HG03354 (cell line): ENCODE results near the gene CATSPER4.
A peak's percentile ranks its signal among the peaks of the same experiment; 100 is the strongest.

Experiments
- ATAC-seq: cut with Tn5 transposase; IDR thresholded peaks from one replicate; pipeline ENCODE4 v1.9.1; 2021; ENCODE audit warnings: mild to moderate bottlenecking; ENCODE audit not compliant: unreplicated experiment, poor library complexity, severe bottlenecking

The CATSPER4 gene

DNA sequence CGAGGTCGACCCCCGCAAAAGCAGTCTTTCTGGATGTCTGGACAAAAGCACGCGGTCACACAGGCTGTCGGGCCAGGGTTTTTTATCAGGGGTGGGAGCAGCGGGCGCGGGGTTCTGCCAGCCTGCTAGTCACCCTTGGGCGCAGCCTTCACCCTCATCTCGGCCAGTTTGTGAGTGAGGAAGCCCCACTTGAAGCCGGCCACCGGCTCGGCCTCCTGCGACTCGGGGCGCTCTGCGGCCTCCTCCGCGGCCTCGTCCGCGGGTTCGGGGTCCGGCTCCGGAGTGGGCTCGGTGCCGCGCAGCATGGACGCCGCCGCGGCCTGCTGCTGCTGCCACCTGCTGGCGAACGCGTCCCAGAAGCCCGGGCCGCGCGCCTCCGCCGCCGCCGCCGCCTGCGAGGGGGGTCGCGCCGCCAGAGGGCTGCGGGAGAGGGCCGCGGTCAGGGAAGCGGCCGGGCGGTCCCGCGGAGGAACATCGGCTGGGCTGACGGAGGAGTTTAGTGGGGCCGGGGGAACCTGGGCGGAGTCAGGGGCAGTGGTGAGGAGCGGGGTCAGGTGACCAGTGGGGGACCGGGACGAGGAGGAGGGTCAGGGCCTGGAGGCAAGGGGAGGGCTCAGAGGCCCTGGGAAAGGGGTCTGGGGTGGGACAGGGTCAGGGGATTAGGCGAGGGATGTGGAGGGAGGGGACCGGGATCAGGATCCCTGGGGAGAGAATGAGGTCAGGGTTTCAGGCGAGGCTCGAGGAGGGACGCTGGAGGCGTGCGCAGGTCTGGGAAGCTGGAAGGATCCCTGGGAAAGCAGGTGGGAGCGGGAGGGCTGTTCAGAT, 26.2 kb upstream of the CATSPER4 start:
- no peak for ATAC-seq

DNA sequence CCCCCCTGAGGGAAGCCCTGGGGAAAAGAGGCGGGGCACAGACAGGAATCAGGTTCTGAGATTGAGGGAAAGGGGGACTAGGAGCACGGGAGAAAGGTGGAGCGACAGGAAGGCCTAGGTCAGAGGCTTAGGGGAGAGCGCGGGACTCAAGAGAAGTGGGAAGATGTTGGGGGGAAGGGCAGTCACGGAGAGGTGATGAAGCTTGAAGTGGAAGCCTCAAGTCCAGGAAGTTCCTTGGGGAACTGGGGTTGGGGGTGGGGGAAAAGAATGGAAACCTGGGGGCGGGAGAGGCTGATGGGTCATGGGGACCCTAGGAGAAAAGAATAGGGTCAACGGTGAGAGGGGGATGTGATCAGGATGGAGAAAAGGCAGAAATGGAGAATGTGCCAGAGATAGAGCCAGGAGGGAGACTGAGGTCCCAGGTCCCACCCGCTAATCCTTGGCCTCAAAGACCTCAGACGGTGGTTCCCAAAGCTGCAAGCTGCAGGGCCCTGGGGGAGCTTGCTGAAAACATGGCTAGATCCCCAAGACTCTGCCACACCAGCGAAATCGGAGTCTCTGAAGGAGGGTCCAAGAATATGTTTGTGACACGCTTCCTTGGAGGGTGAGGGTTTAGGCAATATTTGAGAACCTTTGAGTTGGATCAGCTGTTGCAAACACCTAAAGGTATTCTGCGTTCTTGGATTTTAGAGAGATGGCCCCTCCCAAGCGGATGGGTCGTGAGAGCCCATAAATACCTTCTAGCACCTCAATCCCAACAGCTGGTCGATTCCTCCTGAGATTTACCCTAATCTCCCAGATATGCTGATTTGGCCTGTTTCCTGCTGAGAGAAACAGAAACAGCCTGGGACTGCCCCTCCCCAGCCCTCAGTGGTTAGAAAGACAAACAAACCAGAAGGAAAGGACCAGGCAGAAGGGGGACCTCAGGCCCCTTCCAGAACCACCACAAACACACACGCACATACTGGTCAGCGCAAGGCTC, 25.2 kb upstream of the CATSPER4 start:
- ATAC-seq, result no peak

DNA sequence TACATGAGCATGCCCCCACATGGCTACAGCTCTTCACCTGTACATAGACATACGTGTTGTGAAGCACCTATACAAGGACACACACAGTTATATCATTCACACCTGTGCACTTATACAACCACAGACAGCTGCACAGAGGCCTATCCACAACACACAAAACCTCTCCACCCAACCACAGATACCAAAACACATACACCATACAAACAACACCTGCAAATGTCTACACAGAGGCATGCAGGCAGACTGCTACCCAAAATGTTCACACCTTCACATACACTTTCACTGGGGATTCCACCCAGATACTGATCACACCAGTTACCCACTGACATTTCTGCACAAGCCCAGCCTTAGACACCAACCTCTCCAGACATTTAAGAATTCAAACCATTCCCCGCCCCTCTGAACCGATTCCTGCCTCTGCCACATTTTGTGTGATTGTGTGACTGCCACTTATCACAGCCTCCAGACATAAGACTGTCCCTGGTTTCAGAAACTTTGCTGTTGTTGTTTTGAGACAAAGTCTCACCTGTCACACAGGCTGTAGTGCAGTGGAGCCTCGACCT, 23.6 kb upstream of the CATSPER4 start:
- no peak for ATAC-seq

DNA sequence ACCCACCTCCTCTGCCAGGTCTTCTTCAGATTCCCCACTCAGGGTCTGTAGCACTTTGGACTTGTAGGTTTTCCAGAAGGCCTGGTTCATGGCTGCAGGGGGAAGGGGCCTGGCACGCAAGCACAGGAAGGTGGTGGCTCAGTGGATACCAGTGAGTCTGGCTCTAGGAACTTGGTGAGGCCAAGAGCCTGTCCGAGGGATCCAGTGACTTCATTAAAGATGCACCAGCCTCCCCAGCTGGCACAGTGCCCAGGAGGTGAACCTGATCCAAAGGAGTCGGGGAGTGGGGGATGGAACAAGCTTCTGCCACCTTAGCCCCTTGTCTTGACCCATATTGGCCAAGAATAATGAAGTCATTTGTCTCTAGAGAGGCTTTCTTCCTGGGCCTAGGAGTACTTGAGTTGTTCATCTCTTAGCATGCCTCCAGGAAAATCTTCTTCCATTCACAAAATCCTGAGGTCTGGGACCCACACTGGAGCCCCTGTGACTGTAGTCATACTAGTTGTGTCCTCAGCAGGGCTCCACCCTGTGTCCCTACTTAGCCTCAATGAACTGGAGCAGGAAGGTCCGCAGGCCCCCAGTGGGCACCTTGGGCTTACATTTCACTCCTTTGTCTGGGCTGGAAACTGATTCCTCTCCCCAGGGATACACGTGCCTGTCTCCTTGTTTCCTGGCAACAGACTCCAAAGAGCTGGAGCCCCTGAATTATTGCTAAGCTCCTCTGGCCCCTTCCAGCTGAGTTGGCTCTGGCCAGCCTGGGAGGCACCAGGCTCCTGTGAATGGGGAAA, 21.8 kb upstream of the CATSPER4 start, which contains the start of gene C1orf232:
TSS of gene C1orf232 (minus strand) at position 554 of the 788 bp plus-strand sequence. CDS start at position 90, 464 bp downstream.
- no peak for ATAC-seq

DNA sequence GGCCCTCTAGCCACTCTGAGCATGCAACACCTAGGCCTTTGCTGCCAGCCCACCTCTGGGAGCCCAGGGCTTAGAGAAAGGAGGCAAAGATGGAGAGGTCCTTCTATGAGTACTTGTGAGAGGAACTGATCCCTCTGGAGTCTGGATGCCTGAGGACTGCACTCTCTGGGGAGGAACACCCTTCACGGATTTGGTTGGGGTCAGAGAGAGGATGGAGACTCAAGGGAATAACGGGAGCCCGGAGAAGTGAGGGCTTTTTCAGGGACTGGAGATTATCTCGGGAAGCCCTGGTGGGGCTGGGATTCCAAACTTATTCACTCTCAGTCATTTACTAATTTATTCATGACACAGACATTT, 21.2 kb upstream of the CATSPER4 start:
- ATAC-seq, result no peak

DNA sequence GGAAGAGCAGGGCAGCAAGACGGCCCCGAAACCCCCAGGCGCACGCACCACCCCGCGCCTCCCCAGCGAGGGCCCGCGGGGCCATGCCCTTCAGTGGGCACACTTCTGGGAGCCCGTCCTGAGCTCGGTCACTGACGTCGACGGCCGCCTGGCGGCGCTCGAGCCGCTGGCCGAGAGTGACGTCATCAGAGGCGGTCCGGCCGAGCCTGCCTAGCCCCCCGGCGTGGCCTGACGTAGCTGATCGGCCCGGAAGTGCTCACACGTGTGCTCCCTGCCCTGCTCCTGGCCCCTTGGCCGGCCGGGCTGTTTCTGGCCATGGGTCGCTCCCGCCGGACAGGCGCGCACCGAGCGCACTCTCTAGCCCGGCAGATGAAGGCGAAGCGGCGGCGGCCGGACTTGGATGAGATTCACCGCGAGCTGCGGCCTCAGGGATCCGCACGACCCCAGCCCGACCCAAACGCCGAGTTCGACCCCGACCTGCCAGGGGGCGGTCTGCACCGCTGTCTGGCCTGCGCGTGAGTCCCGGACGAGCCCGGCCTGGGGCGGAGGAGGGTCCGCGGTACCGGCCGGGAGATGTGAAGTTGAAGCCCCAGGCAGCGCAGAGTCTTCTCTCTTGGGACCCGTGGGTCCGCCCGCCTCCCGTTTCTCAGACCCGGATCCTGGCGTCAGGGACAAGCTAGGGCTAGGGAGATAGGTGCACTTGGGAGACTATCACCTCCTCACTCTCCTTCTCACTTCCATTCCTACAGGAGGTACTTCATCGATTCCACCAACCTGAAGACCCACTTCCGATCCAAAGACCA, 20.5 kb upstream of the CATSPER4 start, which contains the start of gene ZNF593:
TSS of gene ZNF593 (plus strand) at position 240 of the 803 bp plus-strand sequence. CDS start at position 316, 76 bp downstream.
- peak; percentile 97 for ATAC-seq

DNA sequence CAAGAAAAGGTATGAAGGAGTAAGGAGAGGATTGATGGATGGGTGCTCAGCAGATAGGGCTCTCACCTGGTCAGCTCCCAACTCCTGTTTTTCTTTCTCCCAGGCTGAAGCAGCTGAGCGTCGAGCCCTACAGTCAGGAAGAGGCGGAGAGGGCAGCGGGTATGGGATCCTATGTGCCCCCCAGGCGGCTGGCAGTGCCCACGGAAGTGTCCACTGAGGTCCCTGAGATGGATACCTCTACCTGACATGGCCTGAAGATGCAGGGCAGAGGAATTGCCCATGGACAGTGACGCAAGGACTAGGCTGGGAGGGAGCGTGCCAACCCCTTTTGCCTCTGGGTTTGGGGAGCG, 20.0 kb upstream of the CATSPER4 start:
- ATAC-seq, result no peak

DNA sequence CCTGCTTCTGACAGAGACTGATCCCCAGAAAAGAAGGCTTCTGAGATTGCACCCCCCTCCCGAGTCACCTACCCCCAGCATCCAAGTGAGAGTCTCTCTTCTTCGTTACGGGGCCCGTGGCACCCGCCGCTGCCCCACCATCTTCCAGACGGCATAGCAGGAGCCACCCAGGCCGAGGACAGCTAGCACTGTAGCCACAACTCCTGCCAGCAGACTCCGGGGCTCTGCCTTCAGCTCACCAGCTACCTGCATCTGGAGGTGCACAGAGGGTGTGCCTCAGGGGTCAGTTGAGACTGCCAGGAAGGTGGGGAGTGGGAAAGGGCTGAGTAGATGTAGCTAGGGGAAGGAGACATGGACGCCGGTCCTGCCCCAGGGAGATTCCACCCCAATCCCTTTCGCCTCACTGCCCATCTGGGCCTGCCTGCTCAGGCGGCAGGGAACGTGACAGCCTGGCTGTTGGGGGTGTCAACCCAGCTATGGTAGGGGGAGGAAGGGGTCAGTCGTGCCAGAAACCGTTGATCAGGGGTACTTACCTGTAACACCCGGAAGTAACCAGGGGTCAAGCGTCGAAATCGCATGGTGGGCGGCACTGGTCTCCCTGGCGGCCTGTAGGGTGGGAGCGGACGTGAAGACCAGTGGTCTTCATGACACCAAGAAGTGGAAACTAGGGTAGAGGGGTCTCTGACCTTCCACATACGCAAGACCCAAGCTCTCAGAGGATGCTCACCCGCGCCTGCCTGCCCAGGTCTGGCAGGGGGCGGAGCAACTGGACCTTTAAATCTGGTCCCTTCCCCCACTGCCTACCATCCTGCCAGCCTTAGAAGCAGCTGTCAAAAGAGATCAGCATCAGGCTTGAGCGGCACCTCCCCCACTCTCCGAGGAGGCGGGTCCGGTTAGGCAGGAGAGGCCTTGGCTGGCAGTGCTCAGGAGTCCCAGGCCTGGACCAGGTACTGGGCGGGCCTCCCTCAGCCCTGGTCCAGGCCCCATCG, 19.0 kb upstream of the CATSPER4 start, which contains the start of gene ZNF593OS:
TSS of gene ZNF593OS (minus strand) at position 749 of the 989 bp plus-strand sequence. CDS start at position 578, 171 bp downstream.
- no peak for ATAC-seq

DNA sequence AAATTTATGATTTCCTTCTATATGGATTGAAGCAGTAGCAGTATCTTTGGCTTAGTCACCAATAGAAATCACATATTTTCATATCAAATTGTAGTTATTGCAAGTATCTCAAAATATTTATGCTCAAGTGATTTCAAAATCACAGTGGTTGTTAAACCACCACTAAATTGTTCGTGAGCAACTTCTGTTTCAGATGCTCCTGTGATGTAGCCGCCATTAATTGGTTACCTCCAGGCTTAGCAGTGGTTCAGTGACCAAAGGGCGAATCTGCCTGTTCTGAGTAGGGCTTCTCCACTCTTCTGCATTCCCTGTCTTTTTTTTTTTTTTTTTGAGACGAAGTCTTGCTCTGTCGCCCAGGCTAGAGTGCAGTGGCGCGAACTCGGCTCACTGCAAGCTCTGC, 15.1 kb upstream of the CATSPER4 start:
- ATAC-seq, result no peak

DNA sequence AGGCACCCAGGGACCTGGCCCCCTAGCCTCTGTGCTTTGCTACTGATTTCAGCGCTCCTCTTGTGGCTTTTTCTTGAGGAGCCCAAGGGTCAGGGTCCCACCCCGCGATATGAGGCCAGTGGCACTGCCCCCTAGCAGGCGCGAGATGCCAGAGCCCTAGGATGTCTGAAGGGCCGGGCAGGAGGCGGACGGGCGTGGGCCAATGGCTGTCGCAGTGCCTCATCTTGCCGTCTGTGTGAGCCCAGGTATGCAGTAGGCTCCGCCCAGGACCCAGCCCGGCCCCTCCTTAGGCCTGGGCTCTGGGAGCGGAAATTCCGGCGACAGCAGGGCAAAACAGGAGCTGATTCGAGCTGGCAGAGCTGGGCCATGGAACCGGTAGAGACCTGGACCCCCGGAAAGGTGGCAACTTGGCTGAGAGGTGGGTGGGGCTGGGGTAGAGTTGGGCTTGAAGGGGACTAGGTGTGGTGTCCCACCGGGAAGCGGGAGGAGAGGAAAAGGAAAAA, 13.2 kb upstream of the CATSPER4 start, which contains the start of gene CNKSR1:
TSS of gene CNKSR1 (plus strand) at position 310 of the 503 bp plus-strand sequence. CDS start at position 367, 57 bp downstream.
- ATAC-seq, result no peak

DNA sequence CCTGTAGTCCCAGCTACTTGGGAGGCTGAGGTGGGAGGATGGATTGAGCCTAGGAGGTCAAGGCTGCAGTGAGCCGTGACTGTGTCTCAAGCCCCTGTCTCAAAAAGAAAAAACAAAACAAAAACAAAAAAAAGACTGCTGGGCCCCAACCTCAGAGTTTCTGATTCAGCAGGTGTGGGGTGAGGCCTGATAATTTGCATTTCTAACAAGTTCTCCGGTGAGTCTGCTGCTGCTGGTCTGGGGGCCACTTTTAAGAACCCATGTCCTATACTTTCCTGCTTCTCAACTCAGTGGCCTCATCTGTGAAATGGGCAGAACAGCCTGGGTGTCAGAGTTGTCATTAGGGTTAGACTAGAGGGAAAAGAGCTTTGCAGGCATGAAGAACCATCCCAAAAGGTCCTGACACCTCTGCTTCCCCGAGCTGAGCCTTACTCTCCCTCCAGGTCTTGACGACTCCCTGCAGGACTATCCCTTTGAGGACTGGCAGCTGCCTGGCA, 10.3 kb upstream of the CATSPER4 start:
- ATAC-seq, result no peak

DNA sequence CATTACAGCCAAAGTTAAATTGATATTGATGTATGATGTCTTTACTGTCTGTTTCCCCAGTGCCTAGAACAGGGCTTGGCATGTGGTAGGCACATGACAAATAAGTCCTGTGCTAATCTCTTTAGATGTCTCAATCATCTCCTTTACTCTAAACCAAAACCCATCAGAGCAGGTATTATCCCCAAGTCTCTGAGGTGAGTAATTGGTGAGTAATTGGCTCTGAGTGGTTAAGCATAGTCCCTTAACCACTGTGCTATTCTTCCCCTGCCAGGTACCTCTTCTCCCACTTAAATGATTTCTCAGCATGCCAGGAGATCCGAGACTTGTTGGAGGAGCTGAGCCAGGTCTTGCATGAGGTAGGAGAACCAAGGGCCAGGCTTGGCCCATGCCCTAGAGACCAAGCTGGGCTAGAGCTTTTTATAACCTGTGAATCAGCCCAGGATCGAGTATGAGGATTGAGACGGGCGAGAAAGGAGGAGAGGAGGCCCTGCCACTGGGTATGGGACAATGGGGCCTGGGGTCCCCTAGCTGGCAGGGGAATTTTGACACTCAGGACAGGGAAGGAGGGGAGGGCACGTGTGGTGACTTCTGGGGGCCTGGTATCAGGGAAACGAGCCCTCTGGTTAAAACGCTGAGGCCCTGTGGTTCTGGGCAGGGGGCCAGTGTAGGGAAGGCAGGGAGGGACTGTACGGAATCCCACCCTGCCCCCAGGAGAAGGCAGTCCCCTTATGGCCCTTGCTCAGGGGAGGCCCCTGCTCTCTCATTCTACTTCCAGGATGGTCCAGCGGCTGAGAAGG, 8.6 kb upstream of the CATSPER4 start:
- no peak for ATAC-seq

DNA sequence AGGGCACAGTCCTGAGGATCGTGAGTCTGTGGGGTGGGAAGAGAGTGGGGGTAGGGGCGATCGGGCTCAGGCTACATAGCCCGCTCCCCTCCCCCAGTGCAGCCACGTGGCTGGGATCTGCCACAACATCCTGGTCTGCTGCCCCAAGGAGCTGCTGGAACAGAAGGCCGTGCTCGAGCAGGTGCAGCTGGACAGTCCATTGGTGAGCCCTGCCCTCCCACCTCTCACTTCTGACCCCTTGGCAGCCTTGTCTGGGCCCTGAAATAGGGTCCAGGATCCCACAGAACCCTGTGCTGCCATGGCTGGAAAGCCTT, 8.1 kb upstream of the CATSPER4 start:
- no peak for ATAC-seq

DNA sequence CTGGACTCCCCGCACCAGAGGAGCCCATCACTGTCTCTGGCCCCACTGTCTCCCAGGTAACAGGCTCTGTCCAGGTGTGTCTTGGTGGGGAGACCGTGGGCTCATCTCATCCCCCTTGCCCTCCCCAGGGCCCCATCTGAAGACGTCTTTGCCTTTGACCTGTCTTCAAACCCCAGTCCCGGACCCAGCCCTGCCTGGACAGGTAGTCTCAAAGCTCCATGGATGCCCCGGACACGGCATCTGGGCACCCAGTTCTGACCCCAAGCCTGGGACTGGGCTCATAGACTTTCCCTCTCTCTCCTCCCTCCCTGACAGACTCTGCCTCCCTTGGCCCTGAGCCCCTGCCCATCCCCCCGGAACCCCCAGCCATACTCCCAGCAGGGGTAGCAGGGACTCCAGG, 6.3 kb upstream of the CATSPER4 start:
- ATAC-seq, result no peak

DNA sequence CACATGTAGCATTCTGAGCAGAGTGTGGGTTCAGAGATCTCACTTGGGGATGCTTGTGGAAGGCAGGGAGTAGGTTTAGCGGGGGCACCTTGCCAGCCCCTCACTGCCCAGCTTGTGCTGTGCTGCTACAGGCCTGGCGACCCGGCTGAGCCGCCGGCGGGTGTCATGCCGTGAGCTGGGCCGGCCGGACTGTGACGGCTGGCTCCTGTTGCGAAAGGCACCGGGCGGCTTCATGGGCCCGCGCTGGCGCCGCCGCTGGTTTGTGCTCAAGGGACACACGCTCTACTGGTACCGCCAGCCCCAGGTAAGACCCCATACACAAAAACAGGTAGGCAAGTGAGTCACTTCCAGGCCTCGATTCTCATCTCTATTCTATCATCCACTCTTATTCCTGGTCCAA, 5.5 kb upstream of the CATSPER4 start:
- ATAC-seq, result no peak

DNA sequence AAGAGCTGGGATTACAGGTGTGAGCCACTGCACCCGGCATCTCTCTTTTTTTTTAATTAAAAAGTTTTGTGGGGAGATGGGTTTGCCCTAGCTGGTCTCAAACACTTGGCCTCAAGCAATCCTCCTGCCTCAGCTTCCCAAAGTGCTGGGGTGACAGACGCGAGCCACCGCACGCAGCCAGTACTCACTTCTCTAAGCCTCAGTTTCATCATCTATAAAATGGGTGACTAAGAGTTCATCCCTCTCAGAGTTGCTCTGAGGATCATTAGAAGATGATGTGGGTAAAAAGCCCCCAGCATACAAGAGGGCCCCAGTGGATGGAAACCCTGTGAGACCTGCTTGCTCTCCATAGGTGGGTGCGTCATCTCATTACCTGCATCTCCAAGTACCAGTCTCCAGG, 2.5 kb upstream of the CATSPER4 start:
- ATAC-seq, result no peak
